B cell (primary cell): ENCODE results near the gene FAM25G. TPM values are rescaled to one million over a fixed set of nuclear protein-coding genes. Genes with fewer than 3 reads are reported as not detected.
"Not testable (repeated sequence)": the region's sequence is repeated elsewhere in the genome, so short reads cannot be mapped to it uniquely, and the experiment has no call there.

Experiments used
- ATAC-seq: fragments of 200-7000 bp; cut with Tn5 transposase; one replicate; pipeline ENCODE4 v1.10.0; 2021; ENCODE audit warnings: low read depth, mild to moderate bottlenecking, moderate number of reproducible peaks, moderate library complexity
- CTCF ChIA-PET: fragments of 350-600 bp; sonication (Branson Sonifier 250); formaldehyde crosslinking; loops from one replicate; lab custom pipeline; 2021; ENCODE audit warnings: antibody characterized with exemption, inconsistent platforms; lab: Charles Lee
- POLR2A ChIA-PET: fragments of 350-600 bp; sonication (Branson Sonifier 250); formaldehyde crosslinking; loops from one replicate; lab custom pipeline; 2021; ENCODE audit warnings: antibody characterized with exemption; lab: Charles Lee
- DNase-seq: peaks from one replicate; pipeline ENCODE4 v3.0.0; 2013
- H2AFZ ChIP-seq: 2 replicates; pipeline ENCODE4 v1.6.1; 2012; ENCODE audit warnings: mild to moderate bottlenecking, low read depth, low read length; ENCODE audit not compliant: insufficient read depth, poor library complexity, severe bottlenecking
- H3K27ac ChIP-seq, 2 donors: 1 replicate in 1 of 2; 2 replicates in 1 of 2; pipeline ENCODE4 v1.5.1; 2012 to 2013; ENCODE audit warnings: low read length in 2 of 2, mild to moderate bottlenecking in 2 of 2, moderate library complexity in 1 of 2
- H3K27me3 ChIP-seq, 4 experiments: fragments of 200-600 bp in 1 of 4; sonication (generic) in 1 of 4; replicated peaks in 1 of 4; 1 replicate in 2 of 4; 2 replicates in 2 of 4; pipeline versions ENCODE4 v1.6.1 to v1.7.0; 2013 to 2016; ENCODE audit warnings: low read length in 3 of 4, mild to moderate bottlenecking in 2 of 4, mixed read lengths in 1 of 4, moderate library complexity in 1 of 4; ENCODE audit not compliant: insufficient read depth in 4 of 4, control insufficient read depth in 3 of 4; ENCODE audit errors: control extremely low read depth in 1 of 4
- H3K36me3 ChIP-seq, 2 experiments: replicated peaks in 1 of 2; 1 replicate in 1 of 2; 2 replicates in 1 of 2; pipeline versions ENCODE4 v1.6.1 to v1.7.1; 2013; ENCODE audit warnings: low read length in 1 of 2; ENCODE audit not compliant: insufficient read depth in 2 of 2, control insufficient read depth in 1 of 2; ENCODE audit errors: control extremely low read depth in 1 of 2, extremely low read depth in 1 of 2
- H3K4me1 ChIP-seq, 2 donors: fragments of 200-600 bp in 1 of 2; sonication (generic) in 1 of 2; 1 replicate in 1 of 2; 2 replicates in 1 of 2; pipeline versions ENCODE4 v1.5.1 to v1.6.1; 2013 to 2017; ENCODE audit warnings: low read length in 2 of 2; ENCODE audit not compliant: control insufficient read depth in 2 of 2, insufficient read depth in 2 of 2
- H3K4me2 ChIP-seq: replicated peaks from 2 replicates; pipeline ENCODE3; 2012; ENCODE audit warnings: mild to moderate bottlenecking, low read depth, low read length; ENCODE audit not compliant: poor library complexity, severe bottlenecking
- H3K4me3 ChIP-seq, 5 experiments: fragments of 200-600 bp in 1 of 5; sonication (generic) in 1 of 5; 1 replicate in 3 of 5; 2 replicates in 2 of 5; pipeline versions ENCODE4 v1.5.1 to v1.7.0; 2011 to 2016; ENCODE audit warnings: low read length in 4 of 5, mild to moderate bottlenecking in 4 of 5, low read depth in 2 of 5, control low read depth in 1 of 5, moderate library complexity in 1 of 5; ENCODE audit not compliant: insufficient read depth in 1 of 5; ENCODE audit errors: control extremely low read depth in 1 of 5, extremely low read depth in 1 of 5
- H3K79me2 ChIP-seq: fragments of 200-600 bp; sonication (generic); one replicate; pipeline ENCODE4 v1.6.0; 2016; ENCODE audit warnings: low read length; ENCODE audit not compliant: control insufficient read depth, insufficient read depth
- H3K9ac ChIP-seq: fragments of 200-600 bp; sonication (generic); 2 replicates; pipeline ENCODE4 v1.6.1; 2017; ENCODE audit warnings: mild to moderate bottlenecking, low read length, moderate library complexity
- H3K9me3 ChIP-seq, 3 donors: one replicate each; pipeline versions ENCODE4 v1.6.1 to v1.7.1; 2013; ENCODE audit warnings: low read length in 2 of 3; ENCODE audit not compliant: control insufficient read depth in 2 of 3, insufficient read depth in 1 of 3; ENCODE audit errors: control extremely low read depth in 1 of 3
- H4K20me1 ChIP-seq: 2 replicates; pipeline ENCODE4 v1.6.0; 2012; ENCODE audit warnings: mild to moderate bottlenecking, low read length; ENCODE audit not compliant: insufficient read depth, control insufficient read depth, poor library complexity, severe bottlenecking
- H3K27ac Mint-ChIP-seq: one replicate; pipeline ENCODE4 v1.8.0; 2021; ENCODE audit warnings: mixed read lengths
- H3K27me3 Mint-ChIP-seq: one replicate; pipeline ENCODE4 v1.8.0; 2021; ENCODE audit warnings: mixed read lengths
- H3K4me1 Mint-ChIP-seq: one replicate; pipeline ENCODE4 v1.8.0; 2021; ENCODE audit warnings: mixed read lengths
- H3K4me3 Mint-ChIP-seq: one replicate; pipeline ENCODE4 v1.8.0; 2021; ENCODE audit warnings: mixed read lengths
- H3K9me3 Mint-ChIP-seq: one replicate; pipeline ENCODE4 v1.8.0; 2022; ENCODE audit warnings: mixed read lengths; ENCODE audit not compliant: insufficient read depth
- whole genome bisulfite sequencing: methylation state at CpG from one replicate; pipeline ENCODE4 v1.1.5; 2013; ENCODE audit warnings: missing lambda C conversion rate; ENCODE audit not compliant: insufficient coverage; 5-methylcytosine and 5-hydroxymethylcytosine counted together
- intact Hi-C: fragments of 100-400 bp; cut with micrococcal nuclease; formaldehyde crosslinking; loops from one replicate; pipeline ENCODE4 v1.10.0; 2022
- polyA minus RNA-seq: library from RNA; depleted of rRNA, polyadenylated mRNA; stranded (reverse); fragments of >200 nt; gene quantifications from 2 replicates; pipeline ENCODE4 v1.2.3, GENCODE V29; 2012
- polyA plus RNA-seq: library from polyadenylated mRNA; depleted of rRNA; stranded (reverse); fragments of >200 nt; gene quantifications from 2 replicates; pipeline ENCODE4 v1.2.3, GENCODE V29; 2012
- total RNA-seq, 2 donors: library from RNA; stranded (reverse); fragments of 120-200 nt in 1 of 2; gene quantifications; 1 replicate in 1 of 2; 2 replicates in 1 of 2; pipeline versions ENCODE4 v1.2.3 to v1.2.4, GENCODE V29; 2013 to 2022

The FAM25G gene
- total RNA-seq (not detected in 2 replicates), polyA plus RNA-seq (not detected in 2 replicates), polyA minus RNA-seq (not detected in 2 replicates)
- not detected for total RNA-seq (2013)

DNA sequence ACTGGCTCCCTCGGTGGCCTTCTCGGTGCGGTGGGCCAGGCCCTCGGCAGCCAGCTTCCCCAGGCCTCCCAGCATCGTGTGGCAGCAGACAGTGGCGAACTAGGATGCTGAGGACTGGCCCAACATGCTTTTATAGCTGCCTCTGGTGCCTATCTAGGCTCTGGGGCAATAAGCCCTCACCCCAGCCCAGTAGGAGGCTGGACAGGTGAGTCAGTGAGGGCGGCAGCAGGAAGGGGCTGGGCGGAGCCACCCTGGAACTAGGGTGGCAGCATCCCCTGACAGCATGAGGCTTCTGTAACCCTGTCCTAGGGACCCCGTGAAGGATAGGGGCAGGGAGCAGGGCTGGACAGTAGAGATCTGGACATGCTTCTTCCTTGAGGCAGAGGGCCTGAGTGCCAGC, at the start of gene FAM25G:
TSS of gene FAM25G (minus strand) at position 101 of the 400 bp plus-strand sequence. CDS start at position 75, 26 bp downstream.
- H3K9ac ChIP-seq, H3K36me3 ChIP-seq, H3K27ac Mint-ChIP-seq, DNase-seq, H3K4me3 Mint-ChIP-seq, H4K20me1 ChIP-seq, H3K79me2 ChIP-seq, H3K9me3 ChIP-seq, H3K4me1 Mint-ChIP-seq, intact Hi-C loops, ATAC-seq, H3K9me3 Mint-ChIP-seq, H2AFZ ChIP-seq, CTCF ChIA-PET, H3K4me1 ChIP-seq, H3K4me2 ChIP-seq, H3K4me3 ChIP-seq, H3K27me3 Mint-ChIP-seq, H3K27ac ChIP-seq, POLR2A ChIA-PET, H3K27me3 ChIP-seq: not testable (repeated sequence)
- WGBS = no CpG with 5 or more reads among the region's 9 CpGs

DNA sequence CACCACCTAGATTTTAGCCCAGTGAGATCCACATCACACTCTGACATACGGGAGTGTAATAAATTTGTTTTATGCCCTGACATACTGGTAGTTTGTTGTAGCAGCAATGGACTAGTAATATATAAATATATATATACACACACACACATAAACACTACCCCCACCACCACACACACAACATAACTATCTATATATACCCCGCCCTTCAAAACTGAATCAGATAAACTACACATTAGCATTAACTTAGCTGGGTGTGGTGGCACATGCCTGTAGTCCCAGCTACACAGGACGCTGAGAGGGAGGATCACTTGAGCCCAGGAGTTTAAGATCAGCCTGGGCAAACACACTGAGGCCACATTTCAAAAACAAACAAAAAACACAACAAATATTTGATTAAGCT, 44.9 kb upstream of the FAM25G start:
- H3K9ac ChIP-seq, H3K9me3 ChIP-seq, H4K20me1 ChIP-seq, H2AFZ ChIP-seq, H3K9me3 Mint-ChIP-seq, H3K4me1 ChIP-seq, POLR2A ChIA-PET, H3K4me2 ChIP-seq, H3K36me3 ChIP-seq, H3K27ac ChIP-seq, H3K27me3 ChIP-seq, intact Hi-C loops, H3K27ac Mint-ChIP-seq, H3K4me1 Mint-ChIP-seq, H3K4me3 ChIP-seq, H3K27me3 Mint-ChIP-seq, H3K79me2 ChIP-seq, H3K4me3 Mint-ChIP-seq, CTCF ChIA-PET, ATAC-seq, DNase-seq: not testable (repeated sequence)
- no CpG with 5 or more reads among the region's 3 CpGs for WGBS

DNA sequence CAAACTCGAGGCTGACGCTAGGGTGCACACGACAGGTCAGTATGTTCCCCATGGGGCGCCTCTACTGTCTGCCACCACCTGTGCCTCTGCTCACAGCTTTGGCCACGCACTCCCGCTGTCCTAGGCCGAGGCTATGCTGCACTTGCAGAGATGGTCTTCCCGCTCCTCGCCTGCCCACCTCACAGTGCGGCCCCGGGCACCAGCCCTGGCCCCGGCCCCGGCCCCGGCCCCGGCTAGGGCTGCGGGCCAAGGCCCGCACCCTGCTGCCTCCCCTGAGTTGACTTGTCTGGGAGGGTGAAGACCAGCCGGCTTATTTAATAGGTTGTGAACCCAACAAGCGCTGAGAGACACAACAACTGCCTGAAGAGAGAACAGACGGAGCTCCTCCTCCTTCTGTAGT, 32.0 kb upstream of the FAM25G start, which contains the start of gene AGAP9:
TSS of gene AGAP9 (minus strand) at position 164 of the 400 bp plus-strand sequence. CDS start at position 52, 112 bp downstream.
- H3K27me3 ChIP-seq, H3K27me3 Mint-ChIP-seq, ATAC-seq, H3K9me3 ChIP-seq, H3K4me3 Mint-ChIP-seq, H3K4me3 ChIP-seq, H3K9ac ChIP-seq, H2AFZ ChIP-seq, H4K20me1 ChIP-seq, CTCF ChIA-PET, H3K4me2 ChIP-seq, POLR2A ChIA-PET, H3K4me1 ChIP-seq, H3K4me1 Mint-ChIP-seq, H3K27ac Mint-ChIP-seq, intact Hi-C loops, H3K79me2 ChIP-seq, H3K36me3 ChIP-seq, DNase-seq, H3K9me3 Mint-ChIP-seq, H3K27ac ChIP-seq: not testable (repeated sequence)
- no CpG with 5 or more reads among the region's 20 CpGs for WGBS

DNA sequence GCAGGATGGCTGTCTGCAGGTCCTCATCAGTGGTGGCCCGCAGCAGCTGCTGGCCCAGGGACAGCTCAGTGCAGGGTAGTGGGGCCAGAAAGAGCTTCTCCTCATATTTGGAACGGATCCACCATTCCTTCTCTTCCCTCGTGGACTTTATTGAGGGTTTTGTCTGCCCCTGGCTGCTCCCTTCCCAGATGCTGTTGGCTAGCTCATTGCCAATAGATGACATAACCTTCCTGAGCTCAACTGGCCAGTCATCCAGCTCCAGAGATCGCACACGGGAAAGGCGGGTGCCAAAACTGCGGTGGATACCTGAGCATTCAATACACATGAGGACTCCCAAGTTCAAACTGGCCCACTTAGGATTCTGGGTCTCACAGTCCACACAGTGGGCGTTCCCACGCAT, 10.8 kb upstream of the FAM25G start:
- H3K79me2 ChIP-seq, H3K4me3 Mint-ChIP-seq, H3K9me3 Mint-ChIP-seq, H3K9ac ChIP-seq, H3K27ac ChIP-seq, ATAC-seq, H3K4me1 Mint-ChIP-seq, H2AFZ ChIP-seq, H3K4me1 ChIP-seq, H3K9me3 ChIP-seq, POLR2A ChIA-PET, H3K27ac Mint-ChIP-seq, H3K4me3 ChIP-seq, CTCF ChIA-PET, H3K27me3 ChIP-seq, H3K27me3 Mint-ChIP-seq, intact Hi-C loops, H3K36me3 ChIP-seq, H4K20me1 ChIP-seq, H3K4me2 ChIP-seq, DNase-seq: not testable (repeated sequence)
- WGBS = no CpG with 5 or more reads among the region's 9 CpGs
